Neural progenitor cell (in vitro differentiated cells): ENCODE results near the gene TCF7L2. TPM values are rescaled to one million over a fixed set of nuclear protein-coding genes. Genes with fewer than 3 reads are reported as not detected.
"Not testable (repeated sequence)": the region's sequence is repeated elsewhere in the genome, so short reads cannot be mapped to it uniquely, and the experiment has no call there.

Experiments
- DNase-seq: peaks from one replicate; pipeline ENCODE4 v3.0.0-alpha.2; 2016; ENCODE audit warnings: low spot score
- H2AFZ ChIP-seq: fragments of 200-600 bp; sonication (generic); replicated peaks from 2 replicates; pipeline ENCODE4 v1.6.1; 2016; ENCODE audit warnings: antibody characterized with exemption
- H3F3A ChIP-seq: fragments of 200-600 bp; sonication (generic); 2 replicates; pipeline ENCODE4 v1.6.1; 2016; ENCODE audit warnings: antibody characterized with exemption, low read depth
- H3K27ac ChIP-seq: fragments of 200-600 bp; sonication (generic); 2 replicates; pipeline ENCODE4 v1.5.1; 2016; ENCODE audit warnings: mild to moderate bottlenecking
- H3K27me3 ChIP-seq: fragments of 200-600 bp; sonication (generic); 2 replicates; pipeline ENCODE4 v1.6.1; 2016; ENCODE audit warnings: mild to moderate bottlenecking, moderate library complexity
- H3K36me3 ChIP-seq: fragments of 200-600 bp; sonication (generic); 2 replicates; pipeline ENCODE4 v1.5.1; 2016
- H3K4me1 ChIP-seq: fragments of 200-600 bp; sonication (generic); 2 replicates; pipeline ENCODE4 v1.6.1; 2016; ENCODE audit warnings: mixed run types
- H3K4me2 ChIP-seq: fragments of 200-600 bp; sonication (generic); 2 replicates; pipeline ENCODE4 v1.6.1; 2016
- H3K4me3 ChIP-seq: fragments of 200-600 bp; sonication (generic); 2 replicates; pipeline ENCODE4 v1.5.1; 2016
- H3K79me2 ChIP-seq: fragments of 200-600 bp; sonication (generic); 2 replicates; pipeline ENCODE4 v1.6.1; 2016; ENCODE audit warnings: low read depth
- H3K9ac ChIP-seq: fragments of 200-600 bp; sonication (generic); 2 replicates; pipeline ENCODE4 v1.6.1; 2016
- H3K9me3 ChIP-seq: fragments of 200-600 bp; sonication (generic); 2 replicates; pipeline ENCODE4 v1.5.1; 2016; ENCODE audit warnings: low read depth
- H4K20me1 ChIP-seq: fragments of 200-600 bp; sonication (generic); 2 replicates; pipeline ENCODE4 v1.6.1; 2016; ENCODE audit warnings: low read depth
- H3K27ac Mint-ChIP-seq: 3 replicates; pipeline ENCODE4 v1.8.0; 2021; ENCODE audit warnings: mixed read lengths
- H3K27me3 Mint-ChIP-seq: 2 replicates; pipeline ENCODE4 v1.8.0; 2022; ENCODE audit warnings: low read depth, mild to moderate bottlenecking, inconsistent platforms, moderate library complexity, mixed read lengths; ENCODE audit not compliant: insufficient read depth
- H3K36me3 Mint-ChIP-seq: 3 replicates; pipeline ENCODE4 v1.8.0; 2021; ENCODE audit warnings: mixed read lengths
- H3K4me1 Mint-ChIP-seq: 3 replicates; pipeline ENCODE4 v1.8.0; 2021; ENCODE audit warnings: mixed read lengths
- H3K4me3 Mint-ChIP-seq: 3 replicates; pipeline ENCODE4 v1.8.0; 2021; ENCODE audit warnings: mild to moderate bottlenecking, moderate library complexity, mixed read lengths
- H3K9me3 Mint-ChIP-seq: 3 replicates; pipeline ENCODE4 v1.8.0; 2020; ENCODE audit warnings: mixed read lengths
- EZH2 ChIP-seq: fragments of 200-600 bp; sonication (generic); IDR thresholded peaks from 2 replicates; pipeline ENCODE4 v1.6.1; 2017; ENCODE audit warnings: antibody characterized with exemption, mild to moderate bottlenecking, moderate library complexity
- EZH2phosphoT487 ChIP-seq: fragments of 200-600 bp; sonication (generic); IDR thresholded peaks from 2 replicates; pipeline ENCODE4 v1.6.1; 2017; ENCODE audit warnings: antibody characterized with exemption
- total RNA-seq: library from RNA; depleted of rRNA; stranded (reverse); fragments of >200 nt; gene quantifications from 2 replicates; pipeline ENCODE4 v1.2.3, GENCODE V29; 2015; ENCODE audit warnings: low replicate concordance
- TF ChIP-seq, protein P1 (sequence below): fragments of 200-600 bp; sonication (generic); IDR thresholded peaks from 2 replicates; pipeline ENCODE4 v1.5.1; 2017; ENCODE audit warnings: antibody characterized with exemption, mild to moderate bottlenecking

The TCF7L2 gene
- total RNA-seq, 1 donor from 2014 or later: 12.3 TPM

DNA sequence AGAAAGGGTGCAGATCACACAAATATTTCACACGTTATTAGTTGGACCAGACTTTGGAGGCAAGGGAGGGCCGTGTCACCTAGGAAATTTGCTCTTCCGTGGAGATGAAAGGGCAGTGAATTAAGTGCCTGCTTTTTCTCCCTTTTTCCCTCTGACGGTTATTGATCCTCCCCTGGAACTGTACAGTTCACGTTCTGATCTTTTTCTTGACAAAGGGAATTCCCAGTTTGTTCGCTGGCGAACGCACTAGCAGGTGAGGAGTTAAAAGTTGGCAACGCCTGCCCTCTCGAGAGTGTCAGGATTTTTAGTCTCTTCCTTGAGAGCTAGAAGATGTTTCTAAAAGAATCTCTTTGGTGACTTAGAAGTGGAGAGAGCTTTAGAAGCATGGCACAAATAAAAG lies 111.5 kb downstream of the TCF7L2 start:
- no peaks in the 10 kb centered on the region for H3K36me3 Mint-ChIP-seq
- Histone ChIP-seq H3K27me3 (no peaks in the 10 kb centered on the region), H3K9me3 (no peaks in the 10 kb centered on the region), H4K20me1 (peaks cover 81% of the 10 kb centered on the region), H3K4me2 (no peak overlapping the region), H3K79me2 (peaks cover 100% of the 10 kb centered on the region), H3K4me1 (peaks cover 80% of the 10 kb centered on the region), H2AFZ (no peak overlapping the region), H3K36me3 (no peaks in the 10 kb centered on the region), H3K9ac (no peak overlapping the region), H3K27ac (no peak overlapping the region), H3F3A (peaks cover 49% of the 10 kb centered on the region), H3K4me3 (no peak overlapping the region)
- TF ChIP-seq, protein P1, sequence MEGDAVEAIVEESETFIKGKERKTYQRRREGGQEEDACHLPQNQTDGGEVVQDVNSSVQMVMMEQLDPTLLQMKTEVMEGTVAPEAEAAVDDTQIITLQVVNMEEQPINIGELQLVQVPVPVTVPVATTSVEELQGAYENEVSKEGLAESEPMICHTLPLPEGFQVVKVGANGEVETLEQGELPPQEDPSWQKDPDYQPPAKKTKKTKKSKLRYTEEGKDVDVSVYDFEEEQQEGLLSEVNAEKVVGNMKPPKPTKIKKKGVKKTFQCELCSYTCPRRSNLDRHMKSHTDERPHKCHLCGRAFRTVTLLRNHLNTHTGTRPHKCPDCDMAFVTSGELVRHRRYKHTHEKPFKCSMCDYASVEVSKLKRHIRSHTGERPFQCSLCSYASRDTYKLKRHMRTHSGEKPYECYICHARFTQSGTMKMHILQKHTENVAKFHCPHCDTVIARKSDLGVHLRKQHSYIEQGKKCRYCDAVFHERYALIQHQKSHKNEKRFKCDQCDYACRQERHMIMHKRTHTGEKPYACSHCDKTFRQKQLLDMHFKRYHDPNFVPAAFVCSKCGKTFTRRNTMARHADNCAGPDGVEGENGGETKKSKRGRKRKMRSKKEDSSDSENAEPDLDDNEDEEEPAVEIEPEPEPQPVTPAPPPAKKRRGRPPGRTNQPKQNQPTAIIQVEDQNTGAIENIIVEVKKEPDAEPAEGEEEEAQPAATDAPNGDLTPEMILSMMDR: no peak
- TF ChIP-seq EZH2 (no peak), EZH2phosphoT487 (no peak)
- H3K4me3 Mint-ChIP-seq: no peak overlapping the region
- peaks cover 31% of the 10 kb centered on the region for H3K4me1 Mint-ChIP-seq
- H3K27ac Mint-ChIP-seq: no peak overlapping the region
- no peaks in the 10 kb centered on the region for H3K27me3 Mint-ChIP-seq
- DNase-seq: no peak
- no peaks in the 10 kb centered on the region for H3K9me3 Mint-ChIP-seq

DNA sequence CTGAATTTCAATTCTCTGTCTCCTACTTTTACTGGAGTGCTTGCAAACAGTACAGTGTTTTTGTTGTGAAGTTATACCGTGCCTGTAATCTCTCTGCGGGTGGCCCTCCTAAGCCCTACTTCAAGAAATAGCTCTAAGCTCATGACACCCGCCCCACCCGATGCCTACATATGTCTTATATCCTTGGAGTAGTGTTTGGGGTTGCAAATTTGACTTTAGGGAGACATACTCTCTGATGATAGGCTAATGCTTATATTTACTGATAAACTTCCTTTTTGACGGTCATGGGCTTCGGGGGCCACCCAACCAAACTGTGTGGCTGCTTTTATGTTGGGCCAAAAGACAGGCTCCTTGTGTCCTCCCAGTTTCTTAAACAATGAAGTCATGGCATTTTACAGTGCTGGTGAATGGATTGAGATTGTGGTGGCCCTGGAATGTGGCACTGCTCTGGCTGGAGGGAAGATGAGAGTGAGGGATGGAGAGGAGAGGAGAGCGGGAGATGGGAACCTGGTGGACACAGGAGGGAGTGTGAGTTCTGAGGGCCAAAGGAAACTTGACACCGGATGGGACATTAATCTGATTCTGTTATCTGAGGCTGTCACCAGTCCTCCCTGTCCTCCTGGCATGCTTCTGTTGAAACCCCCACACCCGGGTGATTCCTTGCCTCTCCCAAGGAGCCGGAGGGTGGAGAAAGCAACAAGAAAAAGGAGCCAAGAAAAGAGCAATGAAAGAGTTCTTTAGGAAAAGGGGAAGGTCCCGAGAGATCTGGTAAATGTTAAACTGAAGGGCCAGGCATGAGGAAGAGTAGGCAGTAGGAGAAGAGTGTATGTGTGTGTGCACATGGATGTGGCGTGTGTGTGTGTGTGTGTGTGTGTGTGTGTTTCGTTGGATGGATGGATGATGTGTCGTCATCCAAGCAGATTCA lies 113.3 kb downstream of the TCF7L2 start:
- Histone ChIP-seq H3K9ac (no peak overlapping the region), H3K9me3 (no peaks in the 10 kb centered on the region), H3F3A (peaks cover 37% of the 10 kb centered on the region), H3K79me2 (peaks cover 100% of the 10 kb centered on the region), H3K4me1 (peaks cover 63% of the 10 kb centered on the region), H3K4me3 (no peak overlapping the region), H3K27me3 (no peaks in the 10 kb centered on the region), H3K4me2 (peak overlapping the region; percentile 45), H3K27ac (peak overlapping the region; percentile 35), H2AFZ (no peak overlapping the region), H4K20me1 (peaks cover 80% of the 10 kb centered on the region), H3K36me3 (no peaks in the 10 kb centered on the region)
- H3K27me3 Mint-ChIP-seq: no peaks in the 10 kb centered on the region
- peak; percentile 61 for DNase-seq
- peaks cover 31% of the 10 kb centered on the region for H3K4me1 Mint-ChIP-seq
- no peaks in the 10 kb centered on the region for H3K9me3 Mint-ChIP-seq
- TF ChIP-seq EZH2: no peak
- TF ChIP-seq, protein P1: peak; percentile 21
- TF ChIP-seq EZH2phosphoT487: no peak
- no peaks in the 10 kb centered on the region for H3K36me3 Mint-ChIP-seq
- no peak overlapping the region for H3K4me3 Mint-ChIP-seq
- H3K27ac Mint-ChIP-seq: no peak overlapping the region

DNA sequence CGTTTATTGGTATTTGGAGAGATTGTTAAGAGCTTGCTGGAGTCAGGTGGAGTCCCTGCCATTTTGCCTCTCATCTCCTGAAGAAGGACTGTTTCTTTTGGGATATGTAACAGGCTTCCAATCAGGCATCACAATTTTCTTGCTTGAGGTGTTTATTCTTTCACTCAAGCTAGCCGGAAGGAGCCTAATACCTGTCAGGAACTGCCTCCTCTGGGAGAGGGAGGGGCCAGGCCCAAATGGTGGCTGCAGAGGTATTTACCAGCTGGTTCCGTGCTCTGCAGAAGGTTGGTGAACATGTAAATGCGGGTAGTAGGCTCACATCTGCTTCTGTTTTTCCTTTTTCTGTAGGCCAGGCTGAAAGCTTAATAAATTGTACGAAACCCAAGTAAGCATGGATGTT lies 114.0 kb downstream of the TCF7L2 start:
- Histone ChIP-seq H3K4me2 (peak overlapping the region; percentile 45), H3K79me2 (peaks cover 100% of the 10 kb centered on the region), H3K36me3 (no peaks in the 10 kb centered on the region), H3K9me3 (no peaks in the 10 kb centered on the region), H3K27ac (no peak overlapping the region), H4K20me1 (peaks cover 78% of the 10 kb centered on the region), H3K4me1 (peaks cover 55% of the 10 kb centered on the region), H3K4me3 (no peak overlapping the region), H3K9ac (no peak overlapping the region), H3K27me3 (no peaks in the 10 kb centered on the region), H2AFZ (no peak overlapping the region), H3F3A (peaks cover 30% of the 10 kb centered on the region)
- Mint-ChIP-seq H3K9me3 (no peaks in the 10 kb centered on the region), H3K27ac (no peak overlapping the region), H3K4me3 (no peak overlapping the region), H3K27me3 (no peaks in the 10 kb centered on the region), H3K36me3 (no peaks in the 10 kb centered on the region), H3K4me1 (peaks cover 31% of the 10 kb centered on the region)
- no peak for DNase-seq
- TF ChIP-seq EZH2 (no peak), EZH2phosphoT487 (no peak)
- TF ChIP-seq, protein P1: no peak

DNA sequence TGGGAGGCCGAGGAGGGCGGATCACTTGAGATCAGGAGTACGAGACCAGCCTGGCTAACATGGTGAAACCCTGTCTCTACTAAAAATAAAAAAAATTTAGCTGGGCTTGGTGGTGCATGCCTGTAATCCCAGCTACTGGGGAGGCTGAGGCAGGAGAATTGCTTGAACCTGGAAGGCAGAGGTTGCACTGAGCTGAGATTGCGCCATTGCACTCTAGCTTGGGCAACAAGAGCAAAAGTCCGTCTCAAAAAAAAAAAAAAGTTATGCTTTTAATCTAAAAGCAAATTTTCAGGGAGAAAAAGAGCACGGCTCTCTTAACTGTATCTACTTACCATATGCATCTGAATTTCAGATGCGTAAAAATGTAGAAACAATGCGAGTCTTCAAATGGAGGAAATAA lies 116.1 kb downstream of the TCF7L2 start:
- H3K79me2 ChIP-seq: peaks cover 100% of the 10 kb centered on the region
- peaks cover 14% of the 10 kb centered on the region for H3F3A ChIP-seq
- peaks cover 66% of the 10 kb centered on the region for H4K20me1 ChIP-seq
- not testable (repeated sequence) for H3K9ac ChIP-seq, H3K27ac ChIP-seq, H3K27me3 ChIP-seq, H3K4me3 ChIP-seq, H3K36me3 ChIP-seq, H3K27me3 Mint-ChIP-seq, H3K9me3 Mint-ChIP-seq, DNase-seq, H3K4me3 Mint-ChIP-seq, H3K4me2 ChIP-seq, H3K36me3 Mint-ChIP-seq, H2AFZ ChIP-seq, H3K27ac Mint-ChIP-seq, H3K9me3 ChIP-seq
- peaks cover 33% of the 10 kb centered on the region for H3K4me1 Mint-ChIP-seq
- peaks cover 35% of the 10 kb centered on the region for H3K4me1 ChIP-seq
